Astrocyte (in vitro differentiated cells and primary cell): ENCODE data around the gene GCM1.

Experiments used
- EZH2 ChIP-seq: IDR thresholded peaks from 2 replicates; pipeline ENCODE4 v1.6.1; 2012; ENCODE audit warnings: mild to moderate bottlenecking, low read length, inconsistent platforms; ENCODE audit not compliant: insufficient read depth
- TF ChIP-seq, protein P1 (sequence below): IDR thresholded peaks from 2 replicates; pipeline ENCODE4 v1.5.1; 2011; ENCODE audit warnings: low read depth, mild to moderate bottlenecking, inconsistent platforms, low read length, moderate library complexity; ENCODE audit not compliant: insufficient read depth

DNA sequence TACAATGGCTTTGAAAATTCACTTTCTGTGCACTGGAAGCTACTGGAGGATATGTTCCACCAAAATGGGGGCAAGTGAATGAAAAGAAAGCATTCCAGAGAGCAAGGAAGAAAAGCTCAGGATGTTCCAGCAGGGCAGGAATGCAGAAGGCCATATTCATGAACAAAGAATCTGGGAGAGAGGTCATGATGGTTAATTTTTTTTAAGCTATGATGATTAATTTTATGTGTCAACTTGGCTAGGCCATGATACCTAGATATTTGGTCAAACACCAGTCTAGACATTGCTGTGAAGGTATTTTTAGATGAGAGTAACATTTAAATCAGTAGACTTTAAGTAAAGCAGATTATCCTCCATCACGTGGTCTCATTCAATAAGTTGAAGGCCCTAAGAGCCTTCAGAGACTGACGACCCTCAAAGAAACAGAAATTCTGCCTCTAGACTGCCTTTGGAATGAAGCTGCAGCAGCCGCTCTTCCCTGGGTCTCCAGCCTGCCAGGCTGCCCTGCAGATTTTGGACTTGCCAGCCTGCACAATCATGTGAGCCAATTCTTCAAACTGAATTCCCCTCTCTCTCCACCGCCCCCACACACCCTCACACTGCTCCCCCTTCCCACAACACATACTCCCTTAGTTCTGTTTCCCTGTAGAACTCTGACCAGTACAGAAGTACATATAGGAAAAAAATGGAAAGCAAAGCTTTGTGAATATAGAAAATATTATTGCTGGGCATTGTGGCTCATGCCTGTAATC lies 20.1 kb upstream of the GCM1 start:
- TF ChIP-seq, protein P1, sequence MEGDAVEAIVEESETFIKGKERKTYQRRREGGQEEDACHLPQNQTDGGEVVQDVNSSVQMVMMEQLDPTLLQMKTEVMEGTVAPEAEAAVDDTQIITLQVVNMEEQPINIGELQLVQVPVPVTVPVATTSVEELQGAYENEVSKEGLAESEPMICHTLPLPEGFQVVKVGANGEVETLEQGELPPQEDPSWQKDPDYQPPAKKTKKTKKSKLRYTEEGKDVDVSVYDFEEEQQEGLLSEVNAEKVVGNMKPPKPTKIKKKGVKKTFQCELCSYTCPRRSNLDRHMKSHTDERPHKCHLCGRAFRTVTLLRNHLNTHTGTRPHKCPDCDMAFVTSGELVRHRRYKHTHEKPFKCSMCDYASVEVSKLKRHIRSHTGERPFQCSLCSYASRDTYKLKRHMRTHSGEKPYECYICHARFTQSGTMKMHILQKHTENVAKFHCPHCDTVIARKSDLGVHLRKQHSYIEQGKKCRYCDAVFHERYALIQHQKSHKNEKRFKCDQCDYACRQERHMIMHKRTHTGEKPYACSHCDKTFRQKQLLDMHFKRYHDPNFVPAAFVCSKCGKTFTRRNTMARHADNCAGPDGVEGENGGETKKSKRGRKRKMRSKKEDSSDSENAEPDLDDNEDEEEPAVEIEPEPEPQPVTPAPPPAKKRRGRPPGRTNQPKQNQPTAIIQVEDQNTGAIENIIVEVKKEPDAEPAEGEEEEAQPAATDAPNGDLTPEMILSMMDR: no peak
- no peak for TF ChIP-seq EZH2
